Posterior vena cava (tissue), 2 donors: ENCODE results near the gene AP5S1. TPM values are rescaled to one million over a fixed set of nuclear protein-coding genes. Genes with fewer than 3 reads are reported as not detected.

Experiments
- DNase-seq: peaks from one replicate; pipeline ENCODE4 v3.0.0-alpha.2; 2020; ENCODE audit warnings: low spot score
- intact Hi-C, 2 donors: fragments of 100-400 bp; cut with DNase I; formaldehyde crosslinking; loops; one replicate each; pipeline versions ENCODE4 v1.14.1 to v1.14.2; 2022 to 2023
- long read RNA-seq, 2 donors: library from polyadenylated mRNA; unstranded; transcript quantifications; one replicate each; pipeline ENCODE4 v2.0.0, GENCODE V29; 2020 to 2021
- total RNA-seq, 2 donors: library from RNA; stranded (reverse); fragmentation: NEBNext Ultra II Directional; extraction: Animal tissue kit (Norgen Biotek cat#: 25700); gene quantifications; one replicate each; pipeline ENCODE4 v1.2.1, GENCODE V29; 2021
- donor health status: DM: yes; HTN: yes; CAD: no.
- donor health status: DM: yes; HTN: yes; CAD: no.

AP5S1 gene
- total RNA-seq = 10 to 100 TPM in 1 of 2 donors, 1 to 10 TPM in 1; 8.8 to 11.2 TPM
- long read RNA-seq, donor 1, full-length matches to known transcripts = 6 of 6 reads
- long read RNA-seq, donor 1, partial matches to known transcripts = 0 of 6 reads
- long read RNA-seq, donor 1, other reads (novel, unspliced or antisense) = 0 of 6 reads
- long read RNA-seq, donor 2, full-length matches to known transcripts = 28 of 29 reads
- long read RNA-seq, donor 2, partial matches to known transcripts = 0 of 29 reads
- long read RNA-seq, donor 2, other reads (novel, unspliced or antisense) = 1 of 29 reads

DNA sequence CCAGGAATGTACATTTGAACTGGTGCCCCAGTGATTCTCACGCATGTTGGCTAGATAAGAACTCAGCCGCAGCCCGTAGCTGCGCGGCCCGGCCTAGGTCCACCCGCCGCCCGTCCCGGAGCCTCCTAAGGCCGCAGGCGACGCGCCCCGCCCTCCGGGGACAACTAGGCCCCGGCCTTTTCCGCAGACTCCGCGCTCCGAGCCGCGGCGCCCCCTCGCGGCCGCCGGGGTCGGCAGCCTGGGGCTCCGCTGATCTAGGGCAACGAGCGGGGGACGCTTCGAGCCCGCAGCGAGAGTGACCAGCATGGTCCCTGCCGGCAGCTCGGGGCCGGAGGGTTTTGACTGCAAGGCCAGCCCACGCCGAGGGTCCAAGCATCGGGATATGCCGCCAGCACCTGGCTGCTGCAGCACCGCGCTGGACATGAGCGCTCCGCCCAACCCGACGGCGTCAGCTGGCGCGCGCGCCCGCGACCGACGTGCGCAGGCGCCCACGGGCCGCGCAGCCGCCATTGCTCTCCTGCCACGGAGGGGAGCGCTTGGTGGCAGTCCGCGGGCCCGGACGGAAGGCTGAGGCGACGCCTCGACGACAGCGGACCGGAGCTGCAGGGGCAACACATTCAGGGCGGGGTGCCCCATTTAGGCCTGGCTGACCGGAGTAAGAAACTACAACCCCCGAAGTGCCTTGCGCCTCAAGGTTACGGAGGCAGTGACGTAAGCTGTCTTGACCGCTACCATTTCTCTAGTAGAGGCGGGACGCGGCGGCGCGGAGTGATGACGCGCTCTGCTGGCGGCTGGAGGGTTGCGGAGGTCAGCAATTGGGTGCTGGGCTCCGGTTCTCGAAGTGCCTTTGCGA is at the start of gene AP5S1:
AP5S1 (plus strand) TSS at position 500 of the 853 bp plus-strand sequence. CDS start 1,571 bp downstream, outside the sequence.
- intact Hi-C loops = loop anchor here in 1 of 2 donors (5.0 kb wide), 1 partner anchor 33 kb away; the partner anchor contains the start of gene CENPB

DNA sequence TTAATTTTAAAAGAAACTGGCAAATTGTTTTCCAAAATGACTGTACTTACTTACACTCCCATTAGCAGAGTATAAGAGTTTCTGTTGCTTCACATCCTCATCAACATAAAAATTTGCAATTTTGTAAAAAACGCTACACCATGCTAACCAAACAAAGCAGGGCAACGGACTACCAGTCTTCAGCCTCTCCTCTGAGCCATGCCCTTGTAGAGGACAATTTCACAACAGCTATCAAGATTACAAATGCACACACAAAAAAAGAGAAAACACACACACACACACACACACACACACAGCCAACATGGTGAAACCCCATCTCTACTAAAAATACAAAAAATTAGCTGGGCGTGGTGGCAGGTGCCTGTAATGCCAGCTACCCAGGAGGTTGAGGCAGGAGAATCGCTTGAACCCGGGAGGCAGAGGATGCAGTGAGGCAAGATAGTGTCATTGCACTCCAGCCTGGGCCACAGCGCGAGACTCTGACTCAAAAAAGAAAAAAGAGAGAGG is 48.7 kb upstream of the AP5S1 start:
- DNase-seq = no peak
- intact Hi-C loops = no loop called here

More for the DNA sequence above, at the start of gene AP5S1:
- peak; percentile 99 for DNase-seq

- intact Hi-C loops = no loop called here
- no peak for DNase-seq
These were observed 44.8 kb upstream of the AP5S1 start for GRCh38 chr20:3775457-3776108.

- DNase-seq = no peak
- intact Hi-C loops = no loop called here
These were observed 43.0 kb upstream of the AP5S1 start for GRCh38 chr20:3777381-3777715.

DNA sequence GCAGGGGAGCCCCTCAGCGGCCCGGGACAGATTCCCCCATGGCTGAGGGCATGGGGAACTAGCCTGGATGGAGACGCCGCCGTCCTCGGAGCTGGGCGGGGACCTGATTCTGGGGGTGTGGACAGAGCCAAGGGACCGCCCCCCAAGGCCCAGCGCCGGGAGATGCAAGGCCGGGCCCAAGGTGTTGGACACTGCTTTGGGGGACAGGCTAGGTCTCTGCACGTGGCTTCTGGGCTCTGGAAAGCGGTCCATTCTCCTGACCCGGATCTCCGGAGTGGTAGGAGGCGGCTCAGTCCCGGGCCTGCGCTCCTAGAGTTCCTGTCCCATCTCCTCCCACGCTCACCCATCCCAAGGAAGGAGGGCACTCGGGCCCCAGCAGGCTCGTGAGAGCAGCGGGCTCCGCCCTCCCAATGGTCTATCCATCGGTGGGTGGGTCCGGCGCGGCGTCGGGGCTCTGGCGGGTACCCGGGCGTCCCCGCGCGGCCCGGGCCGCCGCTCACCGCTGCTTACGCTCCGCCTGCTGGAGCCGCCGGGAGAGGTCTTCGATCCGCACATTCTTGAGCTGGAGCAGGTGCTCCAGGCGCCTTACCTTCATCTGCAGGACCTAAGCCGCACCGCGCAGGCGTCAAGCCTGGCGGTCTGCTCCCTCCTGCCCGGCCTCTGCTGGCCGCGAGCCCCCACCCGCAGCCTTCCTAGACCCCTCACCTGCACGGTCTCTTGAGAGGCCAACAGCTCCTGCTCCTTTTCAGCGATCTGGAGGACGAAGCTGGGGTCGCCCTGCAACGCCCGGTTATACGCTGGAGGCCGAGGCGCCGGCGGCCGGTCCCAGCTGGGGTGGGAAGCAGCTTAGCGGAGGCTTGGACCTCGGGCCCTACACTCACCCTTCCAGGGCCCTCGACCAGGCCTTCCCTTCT is 42.4 kb upstream of the AP5S1 start:
- peak; percentile 91 for DNase-seq
- intact Hi-C loops = no loop called here

DNA sequence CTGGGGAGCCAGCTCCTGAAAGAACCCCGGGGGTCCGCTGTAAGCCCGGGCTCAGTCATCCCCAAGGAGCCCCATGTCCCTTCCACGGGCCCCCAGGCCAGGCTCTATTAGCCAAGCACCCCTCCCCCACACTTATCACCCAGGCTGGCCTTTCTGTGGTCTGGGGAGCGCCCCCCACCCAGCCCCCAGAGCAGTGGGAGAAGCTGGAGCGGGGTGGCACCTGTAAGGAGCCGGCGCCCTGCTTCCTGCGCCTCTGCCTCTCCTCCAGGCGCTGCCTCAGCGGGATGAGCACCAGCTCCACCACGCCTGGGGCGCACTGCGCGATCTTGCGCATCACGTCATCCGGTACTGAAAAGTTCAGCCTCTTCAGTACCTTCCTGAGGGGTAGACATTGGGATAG is 41.4 kb upstream of the AP5S1 start:
- peak; percentile 79 for DNase-seq
- intact Hi-C loops = no loop called here

DNA sequence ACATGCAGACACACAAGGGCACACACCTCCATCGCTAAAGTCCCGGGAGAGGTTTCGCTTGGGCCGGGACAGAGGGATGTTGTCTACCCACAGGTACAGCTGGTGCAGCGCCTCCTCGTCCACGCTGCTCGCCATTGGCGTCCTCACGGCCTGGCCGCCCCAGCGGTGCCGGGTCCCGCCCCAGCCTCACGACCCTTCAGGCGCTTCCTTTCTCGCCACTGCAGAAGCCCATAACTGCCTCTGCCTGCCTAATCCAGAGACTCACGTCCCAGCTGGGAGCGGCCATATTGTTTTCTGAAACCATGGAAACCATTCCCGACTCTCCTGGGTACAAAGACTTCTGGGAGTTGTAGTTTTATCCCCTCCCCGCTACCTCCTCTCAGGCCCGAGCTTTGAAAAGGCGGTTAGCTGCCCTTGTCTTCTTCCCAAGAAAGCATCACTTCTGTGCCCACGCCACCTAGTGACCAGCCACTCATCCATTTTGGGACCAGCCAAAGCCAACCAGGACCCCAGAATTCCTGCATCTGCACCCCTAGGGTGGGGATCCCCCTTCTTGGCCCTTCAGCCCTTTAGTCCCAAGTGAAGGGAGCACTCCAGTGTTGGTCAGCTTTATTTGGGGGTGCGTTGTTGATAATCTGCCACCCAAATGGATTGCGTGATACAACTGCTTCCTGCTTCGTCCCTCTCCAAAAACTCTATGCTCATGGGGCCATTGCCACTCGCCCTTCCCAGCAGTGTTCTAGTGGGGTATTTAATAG is 39.0 kb upstream of the AP5S1 start, which contains the start of gene SPEF1:
SPEF1 (minus strand) TSS at position 296 of the 758 bp plus-strand sequence; CDS start at position 135, 161 bp downstream.
- DNase-seq = peak; percentile 89
- intact Hi-C loops = no loop called here

GRCh38 chr20:3782597-3782996 is 37.8 kb upstream of the AP5S1 start:
- intact Hi-C loops = no loop called here
- peak; percentile 44 for DNase-seq

DNA sequence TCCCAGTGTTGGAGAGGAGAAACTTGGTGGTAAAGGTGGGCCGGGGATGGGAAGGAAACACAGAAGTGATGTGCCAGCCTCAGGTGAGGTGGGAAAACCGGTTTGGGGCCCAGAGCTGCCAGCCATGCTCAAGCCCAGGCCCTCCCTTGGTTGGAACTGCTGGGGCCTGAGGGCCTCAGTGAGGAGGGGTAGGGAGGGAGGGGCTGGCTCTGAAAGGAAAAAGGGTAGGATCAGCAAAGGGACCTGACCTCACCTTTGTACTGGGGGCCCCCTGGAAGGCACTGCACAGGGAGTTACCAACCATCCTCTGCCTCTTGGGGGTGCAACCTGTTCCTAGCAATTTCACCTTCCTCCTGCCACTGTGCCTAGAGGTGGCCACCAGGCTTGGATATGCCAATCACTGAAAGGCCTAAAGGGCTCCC is 37.3 kb upstream of the AP5S1 start:
- peak; percentile 73 for DNase-seq
- intact Hi-C loops = no loop called here

DNA sequence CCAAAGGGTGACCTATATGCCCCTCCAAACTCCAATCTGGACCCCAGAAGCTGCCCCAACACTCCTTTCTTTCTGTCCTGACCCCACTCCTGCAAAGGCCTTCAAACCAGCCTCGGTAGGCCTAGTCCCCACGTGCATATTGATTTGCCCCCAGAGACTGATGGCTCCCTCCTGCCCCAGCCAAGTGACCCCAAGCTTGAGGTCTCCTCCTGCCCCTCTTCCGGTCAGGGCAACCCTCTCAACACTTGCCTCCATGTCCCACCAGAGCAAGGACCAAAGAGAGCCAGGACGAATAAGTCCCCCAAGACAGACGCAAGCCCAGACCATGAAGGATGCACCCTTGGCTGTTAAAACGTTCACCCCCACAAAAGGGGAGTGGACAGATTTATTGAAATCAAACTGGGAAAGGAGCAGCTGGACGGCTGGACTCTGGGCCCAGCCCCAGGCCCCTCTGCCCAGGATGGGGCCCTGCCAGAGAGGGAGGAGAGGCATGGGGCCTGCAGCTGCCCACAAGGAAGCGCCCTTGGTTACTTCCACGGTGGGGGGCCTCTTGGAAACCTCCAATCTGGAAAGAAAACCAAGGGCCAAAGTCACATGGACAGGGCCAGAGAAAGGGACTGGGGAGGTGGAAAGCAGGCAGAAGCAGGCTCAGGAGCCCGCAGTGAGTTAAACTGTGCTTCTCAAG is 36.7 kb upstream of the AP5S1 start:
- peak; percentile 67 for DNase-seq
- intact Hi-C loops = no loop called here

- intact Hi-C loops = no loop called here
- DNase-seq = peak; percentile 78
These were observed 36.0 kb upstream of the AP5S1 start for GRCh38 chr20:3784216-3784853.

- no peak for DNase-seq
- intact Hi-C loops = loop anchor here in 1 of 2 donors (5.0 kb wide), 1 partner anchor 37 kb away; the partner anchor contains the start of gene AP5S1
These were observed 35.5 kb upstream of the AP5S1 start for GRCh38 chr20:3784863-3785239.

- DNase-seq = peak; percentile 86
These were observed 34.9 kb upstream of the AP5S1 start for GRCh38 chr20:3785240-3786125.

DNA sequence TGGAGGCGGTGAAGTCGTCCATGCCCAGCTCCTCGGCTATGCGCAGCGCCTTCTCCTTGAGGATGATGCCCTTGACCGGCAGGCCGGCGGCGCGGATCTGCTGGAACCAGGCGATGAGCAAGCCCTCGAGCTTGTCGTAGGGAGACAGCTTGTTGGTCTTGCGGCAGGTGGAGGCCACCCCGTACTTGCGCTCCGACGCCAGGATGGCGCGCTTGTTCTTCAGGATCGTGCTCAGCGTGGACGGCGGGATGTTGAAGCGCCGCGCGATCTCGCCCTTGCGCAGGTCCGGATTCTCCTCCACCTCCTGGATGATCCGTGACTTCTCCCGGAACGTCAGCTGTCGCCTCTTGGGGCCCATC is 34.2 kb upstream of the AP5S1 start:
- intact Hi-C loops = loop anchor here in 1 of 2 donors (5.0 kb wide), 1 partner anchor 36 kb away; the partner anchor contains the start of gene AP5S1
- peak; percentile 89 for DNase-seq

More at GRCh38 chr20:3785240-3786125, 34.9 kb upstream of the AP5S1 start:
- intact Hi-C loops = loop anchor here in 1 of 2 donors (5.0 kb wide), 1 partner anchor 37 kb away; the partner anchor contains the start of gene AP5S1

GRCh38 chr20:3786665-3787323 is 33.6 kb upstream of the AP5S1 start, which contains the start of gene CENPB:
Gene CENPB, minus strand, starts transcription at chr20:3786740. Its CDS starts 257 bp downstream, at chr20:3786483.
- intact Hi-C loops = loop anchor here in 1 of 2 donors (5.0 kb wide), 1 partner anchor 36 kb away; the partner anchor contains the start of gene AP5S1
- DNase-seq = peak; percentile 96
